Fibroblast of the conjunctiva (primary cell): ENCODE data around the gene CPA5.
A peak's percentile ranks its signal among the peaks of the same experiment; 100 is the strongest.

Experiments used
- DNase-seq: peaks from one replicate; pipeline ENCODE4 v3.0.0-alpha.2; 2010; ENCODE audit warnings: low read depth

CPA5 gene

GRCh38 chr7:130332259-130333053 is 12.2 kb upstream of the CPA5 start:
- no peak for DNase-seq

DNA sequence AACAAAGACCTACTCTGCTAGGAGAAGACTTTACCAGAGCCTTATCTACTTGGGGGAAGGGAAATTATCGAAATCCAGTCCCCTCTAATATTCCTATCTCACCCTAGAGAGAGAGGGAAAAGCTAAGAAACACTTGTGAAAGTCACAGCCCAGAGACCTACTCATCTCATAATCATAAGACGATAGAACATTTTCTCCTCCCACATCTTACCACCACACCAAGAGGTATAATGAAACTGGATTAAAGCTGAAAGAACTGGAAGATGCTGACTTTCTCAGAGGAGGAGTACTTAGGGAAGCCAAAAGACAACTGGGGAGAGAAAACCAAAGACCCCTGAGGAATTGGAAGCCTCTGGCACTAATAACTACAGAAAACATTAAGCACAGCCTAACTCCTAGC is 10.8 kb upstream of the CPA5 start:
- no peak for DNase-seq

- peak; percentile 26 for DNase-seq
Measured at GRCh38 chr7:130334274-130334673, 10.3 kb upstream of the CPA5 start.

GRCh38 chr7:130337410-130337971 is 7.1 kb upstream of the CPA5 start:
- DNase-seq: no peak

DNA sequence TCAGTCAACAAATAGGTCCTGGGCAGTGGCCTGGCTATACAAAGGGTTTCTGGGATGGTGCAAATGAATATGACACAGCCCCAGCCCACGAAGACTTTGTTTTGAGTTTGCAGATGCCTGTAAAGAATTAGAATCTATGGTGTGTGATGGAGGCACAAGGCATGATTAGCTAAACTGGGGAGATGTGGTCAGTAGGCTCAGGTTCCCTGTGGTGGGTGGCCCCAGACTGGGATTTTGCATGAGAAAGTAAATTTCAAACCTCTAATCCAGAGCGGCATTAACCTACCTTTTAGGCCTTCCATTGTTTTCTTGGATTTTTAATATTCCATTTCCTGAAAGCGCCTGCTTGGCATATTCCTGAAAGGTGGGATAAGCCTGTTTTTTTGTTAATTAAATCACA is 6.4 kb upstream of the CPA5 start:
- no peak for DNase-seq

DNA sequence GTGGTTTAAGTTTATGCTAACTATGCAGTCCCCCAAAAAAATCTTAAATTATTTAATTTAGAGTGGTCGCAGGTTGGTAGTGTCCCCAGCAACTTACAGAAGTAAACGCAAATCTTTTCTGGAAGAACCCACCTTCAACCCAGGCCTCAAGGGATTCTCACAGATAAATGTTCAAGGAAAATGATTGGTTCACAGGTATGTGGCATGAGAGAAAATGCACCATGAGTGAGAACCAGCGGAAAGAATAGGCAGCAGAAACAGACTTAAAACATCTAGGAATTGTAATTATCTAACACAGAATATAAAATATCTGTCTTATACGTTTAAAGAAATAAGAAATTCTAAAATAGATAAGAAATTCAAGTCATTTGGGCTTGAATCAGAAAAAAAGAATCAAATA is 2.7 kb upstream of the CPA5 start:
- no peak for DNase-seq

DNA sequence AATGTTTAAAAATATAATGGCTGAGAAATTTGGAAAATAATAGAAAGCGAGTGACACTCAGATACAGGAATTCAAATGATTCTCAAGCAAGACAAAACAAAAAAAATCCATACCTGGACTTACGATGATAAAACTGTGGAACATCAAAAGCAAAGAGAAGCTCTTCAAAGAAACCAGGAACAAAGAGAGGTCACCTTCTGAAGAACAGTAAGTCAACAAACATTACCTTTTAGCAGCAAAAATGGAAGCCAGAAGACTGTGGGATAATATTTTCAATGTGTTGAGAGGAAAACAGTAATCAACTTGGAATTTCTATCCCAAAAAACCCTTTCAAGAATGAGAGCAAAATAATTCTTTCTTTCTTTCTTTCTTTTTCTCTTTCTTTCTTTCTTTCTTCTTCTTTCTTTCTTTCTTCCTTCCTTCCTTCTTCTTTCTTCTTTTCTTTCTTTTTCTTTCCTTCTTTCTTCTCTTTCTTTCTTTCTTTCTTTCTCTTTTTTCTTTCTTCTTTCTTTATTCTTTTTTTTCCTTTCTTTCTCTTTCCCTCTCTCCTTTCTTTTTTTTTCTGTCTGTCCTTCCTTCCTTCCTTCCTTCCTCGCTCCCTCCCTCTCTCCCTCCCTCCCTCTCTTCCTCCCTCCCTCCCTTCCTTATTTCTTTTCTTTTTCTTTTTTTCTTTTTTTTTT is 1.8 kb upstream of the CPA5 start:
- DNase-seq: no peak

GRCh38 chr7:130345136-130345535 is 520 bp downstream of the CPA5 start:
- no peak for DNase-seq

DNA sequence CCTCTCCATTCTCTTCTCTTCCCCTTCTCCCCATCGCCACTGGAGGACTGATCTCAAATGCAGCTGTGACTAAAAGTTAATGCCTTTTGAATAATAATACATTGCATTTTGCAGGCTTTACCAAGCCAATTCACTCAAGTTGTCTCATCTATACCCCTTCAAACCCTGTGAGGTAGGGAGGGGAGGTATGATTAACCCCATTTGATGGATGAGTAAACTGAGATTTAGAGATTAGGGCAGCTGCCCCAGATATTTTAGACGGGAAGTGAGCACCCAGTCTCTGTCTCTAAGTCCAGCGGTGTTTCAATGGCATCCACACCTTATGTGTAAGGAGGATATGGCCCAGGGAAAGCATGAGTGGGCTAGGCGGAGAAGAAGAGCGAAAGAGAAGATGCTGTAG is 1.1 kb downstream of the CPA5 start:
- no peak for DNase-seq

- no peak for DNase-seq
Measured at GRCh38 chr7:130346177-130346905, 1.7 kb downstream of the CPA5 start.

DNA sequence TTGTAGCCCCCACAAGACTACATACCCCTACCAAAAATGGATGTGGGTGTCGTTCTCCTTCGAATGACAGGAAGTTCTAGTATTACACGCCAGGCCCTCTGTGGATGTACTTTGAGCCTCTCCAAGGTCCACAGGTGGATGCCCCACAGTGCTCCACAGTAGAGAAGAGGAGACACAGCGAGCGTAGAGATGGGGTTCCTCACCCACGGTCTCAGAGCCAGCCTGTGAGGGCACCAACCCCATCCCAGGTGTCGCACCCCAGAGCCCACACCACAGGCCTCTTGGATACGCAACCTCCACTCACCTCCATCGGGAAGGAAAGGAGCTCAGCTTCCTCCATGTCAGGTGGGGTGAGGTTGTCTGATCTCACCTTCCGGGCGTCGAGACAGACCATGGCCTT is 2.3 kb downstream of the CPA5 start:
- DNase-seq: no peak

DNA sequence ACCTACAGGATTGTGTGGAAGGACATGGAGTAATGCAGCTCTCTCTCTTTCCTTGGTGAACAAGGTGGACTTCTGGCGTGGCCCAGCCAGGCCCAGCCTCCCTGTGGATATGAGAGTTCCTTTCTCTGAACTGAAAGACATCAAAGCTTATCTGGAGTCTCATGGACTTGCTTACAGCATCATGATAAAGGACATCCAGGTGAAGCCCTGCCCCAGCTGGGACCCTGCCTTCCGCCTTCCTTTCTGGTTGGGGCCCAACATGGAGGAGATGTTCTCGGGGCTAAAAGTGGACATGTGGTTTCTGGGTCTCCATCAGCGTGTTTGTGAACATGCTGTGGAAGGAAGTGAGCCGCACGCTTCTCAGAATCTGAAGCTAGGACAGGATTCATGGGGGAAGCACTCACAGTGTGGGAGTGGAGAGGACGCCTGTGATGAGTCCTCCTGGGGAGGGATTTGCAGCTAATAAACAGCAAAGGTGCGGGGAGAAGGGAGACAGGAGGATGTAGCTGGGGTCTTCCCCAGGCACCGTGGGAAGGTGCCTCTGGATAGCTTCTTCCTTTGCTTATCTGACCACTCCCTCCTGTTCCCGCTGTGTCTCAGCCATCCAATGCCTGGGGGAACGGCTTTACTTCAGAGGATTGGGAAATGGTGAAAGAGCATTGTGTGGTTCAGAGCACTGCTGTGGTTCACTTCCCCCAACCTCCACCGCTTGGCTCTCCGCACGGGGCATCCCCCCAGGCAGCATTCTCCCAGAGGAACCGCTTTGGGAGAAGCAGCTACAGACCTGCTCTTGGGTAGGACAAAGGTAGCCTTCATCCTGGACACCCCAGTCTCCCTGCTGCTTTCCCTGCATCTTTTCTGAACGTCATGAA is 5.5 kb downstream of the CPA5 start:
- no peak for DNase-seq

DNA sequence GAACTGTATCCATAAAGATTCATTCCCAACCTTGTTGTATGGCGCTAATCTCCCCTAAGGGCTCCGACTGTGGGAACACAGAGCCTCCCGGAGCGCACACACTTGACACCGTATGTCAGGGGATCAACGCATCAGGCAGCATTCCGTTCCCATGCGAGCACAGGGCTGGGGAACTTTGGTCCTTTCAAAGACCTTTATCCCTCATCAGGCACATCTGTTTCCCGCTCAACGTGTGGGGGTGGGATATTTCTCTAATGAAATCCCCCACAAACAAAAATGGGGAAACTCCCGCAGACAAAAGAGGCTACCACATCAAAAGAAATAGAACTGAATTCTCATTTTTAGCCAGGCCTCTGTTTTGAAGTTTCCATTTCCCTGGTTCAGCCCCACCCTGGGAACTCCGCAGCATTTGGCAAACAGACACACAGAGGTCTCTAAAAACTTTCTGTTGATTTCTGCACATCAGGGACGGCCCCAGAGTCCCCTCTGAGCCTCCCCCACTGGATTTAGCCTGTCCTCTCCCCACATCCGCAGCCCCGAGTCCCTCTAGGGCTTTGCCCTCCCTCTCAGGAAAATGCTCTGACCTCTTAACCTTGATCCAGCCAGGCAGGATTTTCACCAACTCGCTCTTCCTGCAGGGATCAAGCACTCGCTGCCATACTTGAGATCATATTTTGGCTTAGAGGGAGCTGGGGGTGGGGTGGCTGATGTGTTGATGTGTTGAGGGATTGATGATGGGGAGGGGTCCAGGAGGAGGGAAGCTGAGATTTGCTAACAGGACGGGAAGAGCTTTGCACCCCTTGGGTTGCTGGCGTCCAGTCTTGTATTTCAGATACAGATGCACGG is 6.6 kb downstream of the CPA5 start:
- no peak for DNase-seq

DNA sequence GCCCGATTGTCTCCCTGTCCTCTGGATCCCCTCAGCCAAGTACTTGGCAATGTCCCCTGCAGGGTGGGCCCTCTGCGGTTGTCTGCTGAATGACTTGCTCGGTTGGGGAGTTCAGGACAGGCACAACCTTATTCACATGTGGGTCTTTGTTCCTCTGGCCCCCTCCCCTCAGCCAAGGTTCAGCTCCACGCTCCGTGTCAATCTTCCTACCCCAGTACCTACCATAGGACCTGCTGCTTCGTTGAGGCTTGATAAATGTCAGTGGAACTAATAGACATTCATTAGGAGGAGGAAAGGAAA is 7.1 kb downstream of the CPA5 start:
- DNase-seq: no peak

GRCh38 chr7:130352194-130353074 is 7.8 kb downstream of the CPA5 start:
- DNase-seq: peak; percentile 30

DNA sequence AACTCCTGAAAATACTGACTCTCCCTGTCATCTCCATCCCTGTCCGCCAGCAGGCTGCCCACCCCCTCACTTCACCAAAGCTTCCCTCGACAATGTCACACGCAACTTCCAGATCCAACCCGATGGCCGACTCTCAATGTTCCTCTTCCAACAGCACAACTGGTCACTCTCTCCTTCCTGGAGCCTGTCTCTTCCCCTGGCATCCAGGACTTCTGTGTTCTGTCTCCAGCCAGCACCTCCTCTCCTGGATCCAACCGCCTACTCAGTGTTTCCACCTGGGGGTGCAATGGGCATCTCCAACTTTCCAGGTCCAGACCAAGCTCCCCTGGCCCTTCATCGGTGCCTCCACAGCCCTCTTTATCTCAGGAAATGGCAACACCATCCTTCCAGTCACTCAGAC is 8.6 kb downstream of the CPA5 start:
- DNase-seq: no peak

DNA sequence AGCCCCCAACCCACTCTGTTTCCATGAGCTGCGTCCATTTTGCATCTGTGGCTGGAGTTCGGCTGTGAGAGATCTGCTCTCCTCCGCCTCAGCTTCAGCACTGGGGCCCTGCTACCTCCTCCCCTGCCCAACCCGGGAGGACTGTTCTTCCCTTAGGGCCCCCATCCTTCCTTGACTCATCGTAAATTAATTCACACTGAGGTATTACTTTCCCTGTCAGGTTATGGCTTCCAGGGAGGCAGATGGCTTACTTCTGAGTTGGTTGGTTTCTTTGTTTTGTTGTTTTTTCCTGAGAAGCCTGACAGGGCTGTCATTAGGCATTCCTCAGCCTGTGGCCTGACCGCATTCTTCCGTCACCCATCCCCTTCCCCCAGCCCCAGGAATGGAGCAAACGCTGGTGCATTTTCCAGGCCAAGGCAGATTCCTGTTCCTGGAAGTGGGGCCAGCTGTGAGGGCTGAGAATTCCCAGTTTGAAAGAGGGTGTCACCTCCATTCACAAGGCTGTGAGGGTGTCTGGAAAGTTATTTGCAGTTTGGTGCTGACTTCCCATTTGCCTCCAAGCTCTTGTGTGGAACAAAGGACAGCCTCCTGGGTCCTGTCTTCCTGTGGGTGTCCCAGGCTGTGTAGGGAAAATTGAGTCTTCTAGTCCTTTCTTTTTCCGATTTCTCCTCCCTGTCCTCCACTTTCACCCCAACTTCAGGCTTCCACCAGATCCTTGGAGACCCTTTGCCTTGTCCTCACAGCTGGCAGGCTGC is 11.7 kb downstream of the CPA5 start:
- peak; percentile 79 for DNase-seq

- DNase-seq: peak; percentile 67
Measured at GRCh38 chr7:130356876-130357611, 12.4 kb downstream of the CPA5 start.

GRCh38 chr7:130358471-130358870 is 13.9 kb downstream of the CPA5 start:
- DNase-seq: no peak
